Endothelial cell of umbilical vein (primary cell): ENCODE measurements around the gene CFAP45.

Experiments used
- CTCF ChIP-seq, 2 donors: IDR thresholded peaks; 1 replicate in 1 of 2; 2 replicates in 1 of 2; pipeline ENCODE4 v1.5.1; 2011; ENCODE audit warnings: low read length in 2 of 2, mild to moderate bottlenecking in 2 of 2, moderate library complexity in 2 of 2, control low read depth in 1 of 2, inconsistent platforms in 1 of 2, low read depth in 1 of 2; ENCODE audit not compliant: insufficient read depth in 1 of 2; ENCODE audit errors: extremely low read depth in 1 of 2
- POLR2AphosphoS5 ChIP-seq: IDR thresholded peaks from 2 replicates; pipeline ENCODE4 v1.6.1; 2012; ENCODE audit warnings: low read depth, mild to moderate bottlenecking, control low read depth, low read length, moderate library complexity; ENCODE audit not compliant: insufficient read depth

GRCh38 chr1:159940006-159940620, 40.1 kb upstream of the CFAP45 start:
- TF ChIP-seq CTCF (IDR thresholded peaks at IDR 0.05; ENCODE audit: extremely low read depth in 1 of 2, insufficient read depth in 1 of 2, low read depth in 1 of 2, low read length in 2 of 2) (no peak), POLR2AphosphoS5 (no peak)
